Measurements from ENCODE around the gene PTPN2. TPM values are rescaled to one million over a fixed set of nuclear protein-coding genes. Genes with fewer than 3 reads are reported as not detected.

The PTPN2 gene
- total and polyA plus RNA-seq, 4 donors: 47.8 to 79.9 (median 64.3) TPM

GRCh38 chr18:12843420-12844350, 40.4 kb downstream of the PTPN2 start:
- peak overlapping the region in 1 of 2 donors; percentile 1 for H3K27ac ChIP-seq (ENCODE audit: low read depth in 1 of 2, low read length in 1 of 2)
- peaks cover 0 to 8% (median 0%) of the 10 kb centered on the region in 5 donors for H3K4me1 ChIP-seq (ENCODE audit: control insufficient read depth in 5 of 5, insufficient read depth in 5 of 5, low read length in 5 of 5)
- ATAC-seq (ENCODE audit: insufficient read depth, low FRiP score): no peak
- no peaks in the 10 kb centered on the region for H3K27me3 ChIP-seq (ENCODE audit: control insufficient read depth in 3 of 3, insufficient read depth in 3 of 3, low read length in 2 of 3)
- no peak for DNase-seq
- no peaks in the 10 kb centered on the region for H3K9me3 ChIP-seq (ENCODE audit: control insufficient read depth in 4 of 4, insufficient read depth in 3 of 4, low read length in 3 of 4)
- peaks cover 0 to 3% (median 1%) of the 10 kb centered on the region in 4 donors for H3K36me3 ChIP-seq (ENCODE audit: control insufficient read depth in 4 of 4, insufficient read depth in 4 of 4, low read length in 4 of 4)
- 76 to 89% methylated on average over 12 of the region's 12 CpGs for WGBS, 2 donors
- no peak for TF ChIP-seq CTCF (IDR thresholded peaks at IDR 0.05; ENCODE audit: control extremely low read depth, extremely low read depth)
- H3K9ac ChIP-seq (ENCODE audit: insufficient read depth in 1 of 2, low read length in 2 of 2): no peak overlapping the region
- no peak overlapping the region for H3K4me3 ChIP-seq

GRCh38 chr18:12842459-12843380, 41.3 kb downstream of the PTPN2 start:
- no peaks in the 10 kb centered on the region for H3K27me3 ChIP-seq (ENCODE audit: control insufficient read depth in 3 of 3, insufficient read depth in 3 of 3, low read length in 2 of 3)
- H3K27ac ChIP-seq (ENCODE audit: low read depth in 1 of 2, low read length in 1 of 2): no peak overlapping the region
- DNase-seq: no peak
- H3K9me3 ChIP-seq (ENCODE audit: control insufficient read depth in 4 of 4, insufficient read depth in 3 of 4, low read length in 3 of 4): no peaks in the 10 kb centered on the region
- no peak overlapping the region for H3K4me3 ChIP-seq
- 87 to 88% methylated on average over 17 of the region's 17 CpGs for WGBS, 2 donors
- H3K9ac ChIP-seq (ENCODE audit: insufficient read depth in 1 of 2, low read length in 2 of 2): no peak overlapping the region
- ATAC-seq (ENCODE audit: insufficient read depth, low FRiP score): no peak
- peaks cover 0 to 3% (median 1%) of the 10 kb centered on the region in 4 donors for H3K36me3 ChIP-seq (ENCODE audit: control insufficient read depth in 4 of 4, insufficient read depth in 4 of 4, low read length in 4 of 4)
- peaks cover 2 to 10% (median 7%) of the 10 kb centered on the region in 5 donors for H3K4me1 ChIP-seq (ENCODE audit: control insufficient read depth in 5 of 5, insufficient read depth in 5 of 5, low read length in 5 of 5)
- TF ChIP-seq CTCF (IDR thresholded peaks at IDR 0.05; ENCODE audit: control extremely low read depth, extremely low read depth): no peak

GRCh38 chr18:12841070-12841469, 43.0 kb downstream of the PTPN2 start:
- Histone ChIP-seq H3K9me3 (ENCODE audit: control insufficient read depth in 4 of 4, insufficient read depth in 3 of 4, low read length in 3 of 4) (no peaks in the 10 kb centered on the region), H3K9ac (ENCODE audit: insufficient read depth in 1 of 2, low read length in 2 of 2) (no peak overlapping the region), H3K36me3 (ENCODE audit: control insufficient read depth in 4 of 4, insufficient read depth in 4 of 4, low read length in 4 of 4) (peaks cover 0 to 2% (median 0%) of the 10 kb centered on the region in 4 donors), H3K4me3 (no peak overlapping the region), H3K27ac (ENCODE audit: low read depth in 1 of 2, low read length in 1 of 2) (no peak overlapping the region), H3K4me1 (ENCODE audit: control insufficient read depth in 5 of 5, insufficient read depth in 5 of 5, low read length in 5 of 5) (peaks cover 2 to 14% (median 9%) of the 10 kb centered on the region in 5 donors), H3K27me3 (ENCODE audit: control insufficient read depth in 3 of 3, insufficient read depth in 3 of 3, low read length in 2 of 3) (no peaks in the 10 kb centered on the region)
- TF ChIP-seq CTCF (IDR thresholded peaks at IDR 0.05; ENCODE audit: control extremely low read depth, extremely low read depth): no peak
- ATAC-seq (ENCODE audit: insufficient read depth, low FRiP score) (no peak), DNase-seq (no peak)
- 95 to 96% methylated on average over 6 of the region's 6 CpGs for WGBS, 2 donors
